ENCODE measurements around the gene GMEB2.

The GMEB2 gene

GRCh38 chr20:63660622-63661021 lies 33.7 kb upstream of the GMEB2 start:
- TF ChIP-seq GATA2 (IDR thresholded peaks at IDR 0.05; ENCODE audit: low read depth, low read length) (no peak), GATA3 (IDR thresholded peaks at IDR 0.05; ENCODE audit: low read depth, low read length) (no peak)

- no peak for TF ChIP-seq GATA2 (IDR thresholded peaks at IDR 0.05; ENCODE audit: low read depth, low read length)
- no peak for TF ChIP-seq GATA3 (IDR thresholded peaks at IDR 0.05; ENCODE audit: low read depth, low read length)
Observed at GRCh38 chr20:63659370-63659769, 32.5 kb upstream of the GMEB2 start.

GRCh38 chr20:63658749-63659187 lies 31.9 kb upstream of the GMEB2 start:
- TF ChIP-seq GATA3 (IDR thresholded peaks at IDR 0.05; ENCODE audit: low read depth, low read length) (no peak), GATA2 (IDR thresholded peaks at IDR 0.05; ENCODE audit: low read depth, low read length) (no peak)

GRCh38 chr20:63657937-63658748 lies 31.2 kb upstream of the GMEB2 start, which contains the start of gene RTEL1:
Gene RTEL1, plus strand, starts transcription at chr20:63658312. Its CDS starts 1,091 bp downstream, at chr20:63659403.
- TF ChIP-seq GATA3 (IDR thresholded peaks at IDR 0.05; ENCODE audit: low read depth, low read length) (no peak), GATA2 (IDR thresholded peaks at IDR 0.05; ENCODE audit: low read depth, low read length) (no peak)

- no peak for TF ChIP-seq GATA3 (IDR thresholded peaks at IDR 0.05; ENCODE audit: low read depth, low read length)
- TF ChIP-seq GATA2 (IDR thresholded peaks at IDR 0.05; ENCODE audit: low read depth, low read length), result no peak
Observed at GRCh38 chr20:63657260-63657936, 30.5 kb upstream of the GMEB2 start.

- TF ChIP-seq GATA2 (IDR thresholded peaks at IDR 0.05; ENCODE audit: low read depth, low read length) (no peak), GATA3 (IDR thresholded peaks at IDR 0.05; ENCODE audit: low read depth, low read length) (no peak)
Observed at GRCh38 chr20:63656451-63656850, 29.6 kb upstream of the GMEB2 start.

GRCh38 chr20:63655249-63655648 lies 28.3 kb upstream of the GMEB2 start:
- TF ChIP-seq GATA3 (IDR thresholded peaks at IDR 0.05; ENCODE audit: low read depth, low read length) (no peak), GATA2 (IDR thresholded peaks at IDR 0.05; ENCODE audit: low read depth, low read length) (no peak)

GRCh38 chr20:63653974-63654668 lies 27.2 kb upstream of the GMEB2 start:
- TF ChIP-seq GATA3 (IDR thresholded peaks at IDR 0.05; ENCODE audit: low read depth, low read length), result no peak
- no peak for TF ChIP-seq GATA2 (IDR thresholded peaks at IDR 0.05; ENCODE audit: low read depth, low read length)

GRCh38 chr20:63653041-63653973 lies 26.4 kb upstream of the GMEB2 start, which contains the start of gene STMN3:
Gene STMN3, minus strand, starts transcription at chr20:63653424. Its CDS starts 79 bp downstream, at chr20:63653345.
- no peak for TF ChIP-seq GATA2 (IDR thresholded peaks at IDR 0.05; ENCODE audit: low read depth, low read length)
- no peak for TF ChIP-seq GATA3 (IDR thresholded peaks at IDR 0.05; ENCODE audit: low read depth, low read length)

- TF ChIP-seq GATA2 (IDR thresholded peaks at IDR 0.05; ENCODE audit: low read depth, low read length) (no peak), GATA3 (IDR thresholded peaks at IDR 0.05; ENCODE audit: low read depth, low read length) (no peak)
Observed at GRCh38 chr20:63652192-63652980, 25.5 kb upstream of the GMEB2 start.

GRCh38 chr20:63651942-63652191 lies 25.0 kb upstream of the GMEB2 start:
- TF ChIP-seq GATA2 (IDR thresholded peaks at IDR 0.05; ENCODE audit: low read depth, low read length) (no peak), GATA3 (IDR thresholded peaks at IDR 0.05; ENCODE audit: low read depth, low read length) (no peak)

GRCh38 chr20:63648895-63649589 lies 22.1 kb upstream of the GMEB2 start:
- no peak for TF ChIP-seq GATA2 (IDR thresholded peaks at IDR 0.05; ENCODE audit: low read depth, low read length)
